ENCODE results near the gene RASSF3.

The RASSF3 gene

DNA sequence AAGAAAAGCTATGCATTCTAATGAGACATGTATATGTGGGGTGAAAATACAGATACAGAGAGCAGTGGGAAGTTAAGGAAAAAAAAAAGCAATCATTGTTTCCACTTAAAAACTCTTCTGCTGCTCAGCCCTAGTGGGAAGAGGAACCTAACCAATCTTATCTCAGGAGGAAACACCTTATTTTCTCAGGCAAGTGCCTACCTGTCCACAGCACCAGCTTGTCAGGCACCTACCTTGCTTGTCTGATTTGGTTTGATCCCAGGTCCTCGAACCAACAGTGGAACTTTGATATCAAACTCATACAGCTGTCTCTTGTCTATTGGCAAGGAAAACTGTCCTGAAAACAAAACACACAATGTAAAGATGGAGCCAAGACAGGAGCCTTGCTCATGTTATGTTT, 126.5 kb downstream of the RASSF3 start:
- no peak for DNase-seq

DNA sequence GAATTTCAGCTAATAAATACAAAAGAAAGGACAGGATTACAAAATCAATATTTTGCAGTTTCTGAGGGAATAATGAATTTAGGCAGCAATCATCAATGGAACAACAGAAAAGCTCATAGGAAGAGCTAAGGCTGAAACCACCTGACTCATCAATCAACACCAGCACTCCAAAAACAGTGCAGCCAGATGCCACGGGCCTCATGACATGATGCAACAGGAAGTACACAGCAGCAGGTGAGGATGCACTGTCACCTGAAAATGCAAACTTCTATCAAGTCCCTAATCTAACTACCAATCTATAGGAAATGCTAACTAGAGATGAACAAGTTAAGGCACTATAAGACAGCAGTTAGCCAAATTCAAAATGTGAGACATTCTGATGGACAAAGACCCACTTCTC, 127.2 kb downstream of the RASSF3 start:
- DNase-seq = peak; percentile 26 to 34

- DNase-seq = no peak
Measured at GRCh38 chr12:64739778-64740177, 129.5 kb downstream of the RASSF3 start.

DNA sequence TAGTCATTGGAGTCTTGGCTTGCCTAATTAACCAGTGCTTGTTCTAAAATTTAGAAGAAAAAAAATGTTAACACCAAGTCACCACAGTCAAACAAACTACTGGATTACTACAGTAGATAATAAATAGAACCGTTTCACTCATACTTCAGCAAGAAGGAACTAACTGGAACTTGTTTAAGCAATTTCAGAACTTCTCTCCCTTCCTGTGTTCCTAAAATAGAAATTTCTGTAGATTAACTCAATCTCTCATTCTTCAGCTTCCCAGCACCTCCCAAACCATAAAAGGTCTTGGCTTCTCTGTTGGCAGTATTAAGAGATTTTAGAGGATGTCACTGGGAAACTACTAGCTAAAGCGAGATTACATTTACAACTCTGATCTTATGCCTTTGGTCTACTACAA, 130.4 kb downstream of the RASSF3 start:
- no peak for DNase-seq

- no peak for DNase-seq
Measured at GRCh38 chr12:64742416-64742815, 132.1 kb downstream of the RASSF3 start.

GRCh38 chr12:64743206-64743605, 132.9 kb downstream of the RASSF3 start:
- DNase-seq = no peak

GRCh38 chr12:64744422-64745258, 134.3 kb downstream of the RASSF3 start:
- DNase-seq = no peak

DNA sequence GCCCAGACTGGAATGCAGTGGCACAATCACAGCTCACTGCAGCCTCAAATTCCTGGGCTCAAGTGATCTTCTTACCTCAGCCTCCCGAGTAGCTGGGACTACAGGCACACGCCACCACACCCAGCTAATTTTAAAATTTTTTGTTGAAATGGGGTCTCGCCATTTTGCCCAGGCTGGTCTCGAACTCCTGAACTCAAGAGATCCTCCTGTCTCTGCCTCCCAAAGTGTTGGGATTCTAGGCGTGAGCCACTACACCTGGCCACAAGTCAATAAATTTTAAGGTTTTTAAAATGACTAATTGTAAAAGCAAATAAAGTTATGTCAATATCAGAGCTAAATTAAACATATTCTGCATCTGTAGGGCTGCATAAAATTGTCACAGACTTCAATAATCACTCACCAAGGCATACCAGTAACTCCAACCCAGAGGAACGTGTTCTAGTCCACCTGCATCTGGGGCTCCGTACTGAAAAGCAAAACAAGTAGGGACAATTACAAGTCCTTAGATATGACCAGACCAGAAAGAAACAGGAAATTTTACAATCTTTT, 135.0 kb downstream of the RASSF3 start:
- DNase-seq = no peak

GRCh38 chr12:64745980-64746379, 135.7 kb downstream of the RASSF3 start:
- DNase-seq = no peak

DNA sequence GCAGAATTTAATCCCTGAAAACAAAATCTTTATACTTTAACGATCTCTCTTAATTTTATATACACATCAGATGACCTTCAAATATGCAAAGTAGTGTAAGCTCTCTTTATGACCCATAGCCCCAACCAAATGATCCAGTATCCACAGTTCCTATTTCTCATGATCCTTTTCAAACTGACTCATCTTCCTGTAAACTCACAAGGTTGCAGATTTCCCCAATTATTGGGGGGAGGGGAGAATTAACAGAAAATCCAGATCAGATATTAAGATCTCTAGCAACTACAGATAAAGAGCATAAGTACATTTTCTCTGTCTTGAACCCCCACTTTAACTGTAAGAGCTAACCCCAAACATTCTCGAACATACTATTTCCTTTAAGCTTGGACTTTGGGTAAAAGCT, 136.4 kb downstream of the RASSF3 start:
- DNase-seq = no peak

Data from activated CD4-positive, alpha-beta T cell treated with anti-CD3 and anti-CD28 coated beads for 4 hours (primary cell).